Stimulated activated CD4-positive, alpha-beta T cell treated with anti-CD3 and anti-CD28 coated beads, Interleukin-4, amount 100 ng/mL, for 48 hours (primary cell): ENCODE data around the gene TK2.
"Not testable (repeated sequence)": the region's sequence is repeated elsewhere in the genome, so short reads cannot be mapped to it uniquely, and the experiment has no call there.

Experiments used
- DNase-seq, 2 donors: peaks; one replicate each; pipeline ENCODE4 v3.0.0-alpha.2; 2020; ENCODE audit warnings: low read depth in 2 of 2

Gene TK2

GRCh38 chr16:66469291-66469946 lies 80.5 kb downstream of the TK2 start:
- no peak for DNase-seq

- no peak for DNase-seq
These were observed 81.5 kb downstream of the TK2 start for GRCh38 chr16:66468321-66468965.

GRCh38 chr16:66467611-66468010 lies 82.3 kb downstream of the TK2 start:
- DNase-seq, result no peak

GRCh38 chr16:66466636-66467035 lies 83.3 kb downstream of the TK2 start:
- DNase-seq, result not testable (repeated sequence)

GRCh38 chr16:66465946-66466345 lies 84.0 kb downstream of the TK2 start:
- DNase-seq, result not testable (repeated sequence)

GRCh38 chr16:66462912-66463311 lies 87.0 kb downstream of the TK2 start:
- DNase-seq, result no peak

- no peak for DNase-seq
These were observed 89.2 kb downstream of the TK2 start for GRCh38 chr16:66460703-66461102.

GRCh38 chr16:66459878-66460277 lies 90.0 kb downstream of the TK2 start:
- DNase-seq, result no peak

GRCh38 chr16:66458853-66459252 lies 91.1 kb downstream of the TK2 start:
- no peak for DNase-seq

- no peak for DNase-seq
These were observed 91.6 kb downstream of the TK2 start for GRCh38 chr16:66458292-66458691.
